Esophagus (tissue), 2 donors: ENCODE data around the gene MLF2. TPM values are rescaled to one million over a fixed set of nuclear protein-coding genes. Genes with fewer than 3 reads are reported as not detected.
A peak's percentile ranks its signal among the peaks of the same experiment; 100 is the strongest.

Source experiments
- H3K27ac ChIP-seq, 2 donors: one replicate each; pipeline ENCODE4 v1.5.1; 2013; ENCODE audit warnings: low read depth in 2 of 2, mild to moderate bottlenecking in 2 of 2, inconsistent platforms in 1 of 2, low read length in 1 of 2, moderate library complexity in 1 of 2
- H3K27me3 ChIP-seq, 2 donors: one replicate each; pipeline ENCODE4 v1.6.1; 2013; ENCODE audit warnings: low read length in 2 of 2, control low read depth in 1 of 2, mild to moderate bottlenecking in 1 of 2; ENCODE audit not compliant: insufficient read depth in 2 of 2, control insufficient read depth in 1 of 2
- H3K36me3 ChIP-seq, 2 donors: one replicate each; pipeline ENCODE4 v1.6.1; 2013; ENCODE audit warnings: low read length in 1 of 2; ENCODE audit not compliant: control insufficient read depth in 2 of 2, insufficient read depth in 2 of 2
- H3K4me1 ChIP-seq, 2 donors: one replicate each; pipeline ENCODE4 v1.6.1; 2013; ENCODE audit warnings: low read length in 1 of 2; ENCODE audit not compliant: control insufficient read depth in 2 of 2, insufficient read depth in 2 of 2
- H3K4me3 ChIP-seq, 2 donors: one replicate each; pipeline ENCODE4 v1.5.1; 2013; ENCODE audit warnings: low read length in 2 of 2, mild to moderate bottlenecking in 2 of 2, low read depth in 1 of 2, moderate library complexity in 1 of 2
- H3K9me3 ChIP-seq, 2 donors: one replicate each; pipeline ENCODE4 v1.6.1; 2013; ENCODE audit warnings: mild to moderate bottlenecking in 2 of 2, low read depth in 1 of 2, low read length in 1 of 2, moderate library complexity in 1 of 2; ENCODE audit not compliant: control insufficient read depth in 2 of 2, insufficient read depth in 1 of 2
- WGBS, 2 donors: extraction: QIAGEN DNeasy Blood & Tissue Kit; methylation state at CpG; one replicate each; pipeline ENCODE4 v1.1.7; 2013; 5-methylcytosine and 5-hydroxymethylcytosine counted together
- polyA plus RNA-seq, 2 donors: library from polyadenylated mRNA; stranded (reverse); fragments of 200-250 nt; gene quantifications; one replicate each; pipeline ENCODE4 v1.2.3, GENCODE V29; 2013
- donor health status: healthy with polysubstance abuse.
- donor health status: Bipolar disorder and iron deficiency.

MLF2 gene
- polyA plus RNA-seq, 2 donors = 117 to 158 TPM

DNA sequence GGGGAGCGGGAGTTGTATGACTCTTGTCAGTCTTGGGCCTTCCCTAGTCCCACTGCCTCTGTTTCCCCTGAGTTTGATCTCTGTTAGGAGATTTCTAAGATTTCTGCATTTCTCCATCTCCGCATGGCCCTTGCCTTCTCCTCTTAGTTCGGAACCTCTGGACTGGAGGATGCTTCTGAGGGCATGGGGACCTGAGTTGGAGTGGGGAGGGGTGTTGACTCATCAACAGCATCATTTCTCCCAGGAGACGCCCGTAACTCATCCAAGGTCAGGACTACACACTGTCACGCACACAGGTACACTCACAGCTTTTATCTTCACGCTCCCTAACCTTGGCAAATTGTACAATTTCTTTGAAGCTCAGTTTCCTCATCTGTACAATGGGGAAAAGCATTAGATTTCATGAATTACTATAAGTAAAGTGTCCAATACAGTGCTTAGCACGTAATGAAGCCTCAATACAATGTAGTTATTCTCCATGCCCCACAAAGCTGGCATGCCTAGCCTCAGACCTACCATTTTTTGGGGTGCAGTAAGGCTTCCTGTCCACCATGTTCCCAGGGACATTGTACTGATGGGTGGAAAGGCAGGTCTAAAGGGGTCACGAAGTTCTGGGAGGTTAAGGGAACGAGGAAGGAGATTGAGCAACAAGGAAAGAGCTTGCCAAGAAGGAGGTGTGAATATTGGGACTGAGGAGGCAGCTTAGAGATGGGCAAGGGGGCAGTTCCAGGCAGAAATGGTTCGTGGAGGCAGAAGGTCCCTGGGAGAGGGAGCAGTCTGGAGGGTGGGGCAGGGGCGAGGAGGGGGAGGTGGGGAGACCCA is 18.8 kb upstream of the MLF2 start:
- Histone ChIP-seq H3K4me1 (peaks cover 0 to 15% of the 10 kb centered on the region in 2 donors), H3K27me3 (no peaks in the 10 kb centered on the region), H3K27ac (peak overlapping the region; percentile 11 to 39), H3K4me3 (no peak overlapping the region), H3K36me3 (peaks cover 0 to 12% of the 10 kb centered on the region in 2 donors), H3K9me3 (no peaks in the 10 kb centered on the region)
- WGBS, 2 donors = 70 to 75% methylated on average over 11 to 12 of the region's 12 CpGs

DNA sequence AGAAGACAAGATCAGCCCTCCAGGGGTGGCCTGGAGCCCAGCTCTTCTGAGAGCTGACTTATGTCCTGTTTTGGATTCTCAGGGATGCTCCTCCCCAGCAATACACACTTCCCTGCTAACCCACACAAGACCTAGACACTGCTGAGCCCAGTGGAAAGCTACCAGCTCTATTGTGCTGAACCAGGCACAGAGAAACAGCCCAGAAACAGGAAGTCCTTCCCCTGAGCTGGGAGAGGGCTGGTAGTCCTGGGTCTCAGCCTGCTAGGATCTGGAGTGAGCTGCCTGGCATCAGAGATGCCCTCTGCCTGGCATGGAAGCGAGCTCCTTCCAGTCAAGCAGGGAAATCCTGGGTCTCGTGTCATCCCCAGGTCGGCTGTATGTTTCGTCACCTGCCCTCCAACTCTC is 18.2 kb upstream of the MLF2 start:
- 83 to 84% methylated on average over 4 of the region's 4 CpGs for WGBS, 2 donors
- Histone ChIP-seq H3K4me3 (no peak overlapping the region), H3K27me3 (no peaks in the 10 kb centered on the region), H3K36me3 (peaks cover 0 to 12% of the 10 kb centered on the region in 2 donors), H3K27ac (peak overlapping the region; percentile 21 to 39), H3K9me3 (no peaks in the 10 kb centered on the region), H3K4me1 (peaks cover 0 to 15% of the 10 kb centered on the region in 2 donors)

DNA sequence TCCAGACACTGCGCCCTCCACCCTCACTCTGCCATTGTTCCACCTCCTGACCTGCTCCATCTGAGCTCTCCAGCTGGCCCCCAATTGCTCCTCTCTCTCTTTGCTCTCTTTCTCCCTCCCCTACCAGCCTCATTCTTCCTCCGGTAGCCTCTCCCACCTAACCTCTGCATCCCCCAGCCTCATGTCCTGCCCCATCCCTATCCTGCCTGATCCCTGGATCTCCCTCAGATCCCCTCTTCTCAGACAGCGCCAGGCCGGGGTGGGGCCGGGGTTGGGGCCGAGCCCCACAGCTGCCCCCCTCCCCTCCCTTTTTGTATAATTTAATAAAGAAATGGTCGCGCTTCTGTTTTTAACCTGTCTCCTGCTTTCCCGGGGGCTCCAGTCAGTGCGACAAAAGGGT is 17.7 kb upstream of the MLF2 start:
- peaks cover 0 to 12% of the 10 kb centered on the region in 2 donors for H3K36me3 ChIP-seq
- peaks cover under 1 to 19% of the 10 kb centered on the region in 2 donors for H3K4me1 ChIP-seq
- 82 to 84% methylated on average over 10 of the region's 10 CpGs for WGBS, 2 donors
- H3K27me3 ChIP-seq = no peaks in the 10 kb centered on the region
- peak overlapping the region in 1 of 2 donors; percentile 21 for H3K27ac ChIP-seq
- no peak overlapping the region for H3K4me3 ChIP-seq
- H3K9me3 ChIP-seq = no peaks in the 10 kb centered on the region

DNA sequence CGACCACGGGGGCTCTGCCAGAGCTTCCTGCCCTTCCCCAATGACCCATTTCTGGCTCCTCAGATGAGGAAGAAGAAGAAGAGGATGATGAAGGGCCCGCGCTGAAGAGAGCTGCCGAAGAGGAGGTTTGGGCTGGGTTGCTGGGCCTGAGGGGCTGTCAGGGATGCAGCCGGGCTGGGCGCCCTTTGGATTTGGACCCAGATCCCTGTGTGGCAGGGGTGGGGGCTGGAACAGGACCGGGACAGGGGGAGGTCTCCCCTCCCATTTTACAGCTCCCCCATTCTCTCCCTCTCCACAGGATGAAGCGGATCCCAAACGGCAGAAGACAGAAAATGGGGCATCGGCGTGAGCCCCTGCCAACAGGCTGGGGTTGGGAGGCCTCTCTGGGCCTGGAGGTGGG is 17.2 kb upstream of the MLF2 start:
- no peak overlapping the region for H3K4me3 ChIP-seq
- no peaks in the 10 kb centered on the region for H3K27me3 ChIP-seq
- peaks cover 0 to 12% of the 10 kb centered on the region in 2 donors for H3K36me3 ChIP-seq
- H3K27ac ChIP-seq = no peak overlapping the region
- H3K9me3 ChIP-seq = no peaks in the 10 kb centered on the region
- peaks cover 2 to 20% of the 10 kb centered on the region in 2 donors for H3K4me1 ChIP-seq
- 74 to 78% methylated on average over 10 to 12 of the region's 12 CpGs for WGBS, 2 donors

DNA sequence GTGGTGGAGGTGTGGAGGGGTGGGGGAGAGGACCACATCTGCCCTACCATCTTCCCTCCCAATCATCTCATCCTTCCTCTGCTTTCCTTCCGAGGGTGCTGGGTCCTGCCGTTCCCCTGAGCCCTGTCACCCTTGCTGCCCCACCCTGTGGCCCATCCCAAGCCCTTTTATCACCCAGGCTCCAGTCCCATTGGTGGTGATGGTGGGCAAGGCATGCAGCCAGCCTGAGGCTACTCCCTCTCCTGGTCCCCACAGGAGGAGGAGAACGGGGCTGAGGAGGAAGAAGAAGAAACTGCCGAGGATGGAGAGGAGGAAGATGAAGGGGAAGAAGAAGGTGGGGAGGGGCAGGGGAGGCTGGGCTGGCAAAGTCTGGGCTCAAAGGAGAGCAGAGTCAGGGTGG is 16.7 kb upstream of the MLF2 start:
- Histone ChIP-seq H3K4me3 (no peak overlapping the region), H3K27me3 (no peaks in the 10 kb centered on the region), H3K36me3 (peaks cover 0 to 12% of the 10 kb centered on the region in 2 donors), H3K4me1 (peaks cover 2 to 20% of the 10 kb centered on the region in 2 donors), H3K9me3 (no peaks in the 10 kb centered on the region), H3K27ac (no peak overlapping the region)
- 41 to 61% methylated on average over 4 of the region's 4 CpGs for WGBS, 2 donors

DNA sequence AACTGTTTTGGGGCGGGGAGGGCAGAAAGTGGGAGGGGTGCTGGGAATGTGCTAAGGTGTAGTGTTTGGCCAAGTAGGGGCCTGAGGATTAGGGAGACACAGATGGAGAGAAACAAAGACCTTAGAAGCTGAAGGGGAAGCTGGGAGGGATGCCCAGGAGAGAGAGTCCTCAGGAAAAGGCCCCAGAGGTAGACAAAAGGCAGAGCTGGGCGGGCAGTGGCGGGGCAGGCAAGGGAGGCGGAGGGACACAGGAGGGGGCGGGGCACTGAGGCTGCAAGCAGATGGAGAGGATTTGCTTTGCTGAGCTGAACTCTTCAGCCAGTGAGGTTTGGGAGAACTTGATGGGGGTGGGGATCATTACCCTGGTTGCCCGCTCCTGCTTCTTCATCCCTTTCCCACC is 16.0 kb upstream of the MLF2 start:
- no peaks in the 10 kb centered on the region for H3K27me3 ChIP-seq
- 39 to 42% methylated on average over 6 of the region's 6 CpGs for WGBS, 2 donors
- H3K27ac ChIP-seq = no peak overlapping the region
- no peaks in the 10 kb centered on the region for H3K9me3 ChIP-seq
- H3K36me3 ChIP-seq = peaks cover 0 to 12% of the 10 kb centered on the region in 2 donors
- H3K4me3 ChIP-seq = peak overlapping the region in 1 of 2 donors; percentile 88
- peaks cover 2 to 21% of the 10 kb centered on the region in 2 donors for H3K4me1 ChIP-seq

DNA sequence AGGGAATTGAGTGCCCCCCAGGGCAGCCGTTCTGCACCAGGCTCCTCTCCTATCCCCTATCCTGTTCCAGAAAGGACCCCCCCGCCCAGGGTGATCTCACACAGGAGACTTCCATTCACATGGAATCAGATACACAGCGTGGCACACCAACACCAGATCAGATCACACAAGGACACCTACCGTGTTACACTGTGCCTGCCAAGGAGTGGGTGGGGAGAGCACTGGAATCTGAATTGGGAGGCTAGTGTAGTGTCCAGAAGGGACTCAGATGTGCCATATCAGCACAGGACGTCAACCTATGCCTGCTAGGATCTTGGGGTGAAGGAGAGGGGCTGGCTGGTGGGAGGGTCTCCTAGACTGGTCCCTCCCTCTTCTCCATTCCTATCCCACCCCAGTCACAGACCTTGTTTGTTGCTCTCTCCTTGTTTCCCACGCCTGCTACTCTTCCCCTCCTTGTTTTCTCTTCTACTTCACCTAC is 15.5 kb upstream of the MLF2 start:
- H3K9me3 ChIP-seq = no peaks in the 10 kb centered on the region
- 27 to 39% methylated on average over 6 of the region's 6 CpGs for WGBS, 2 donors
- H3K4me3 ChIP-seq = peak overlapping the region in 1 of 2 donors; percentile 88
- H3K36me3 ChIP-seq = peaks cover 0 to 12% of the 10 kb centered on the region in 2 donors
- H3K27me3 ChIP-seq = no peaks in the 10 kb centered on the region
- peak overlapping the region in 1 of 2 donors; percentile 92 for H3K27ac ChIP-seq
- H3K4me1 ChIP-seq = peaks cover 2 to 21% of the 10 kb centered on the region in 2 donors

GRCh38 chr12:6767353-6768319 is 14.7 kb upstream of the MLF2 start:
- H3K36me3 ChIP-seq = peaks cover 0 to 12% of the 10 kb centered on the region in 2 donors
- H3K4me3 ChIP-seq = peak overlapping the region; percentile 62 to 88
- H3K27ac ChIP-seq = peak overlapping the region; percentile 92 to 96
- no peaks in the 10 kb centered on the region for H3K27me3 ChIP-seq
- no peaks in the 10 kb centered on the region for H3K9me3 ChIP-seq
- 8 to 13% methylated on average over 42 to 44 of the region's 44 CpGs for WGBS, 2 donors
- H3K4me1 ChIP-seq = peaks cover 2 to 21% of the 10 kb centered on the region in 2 donors

GRCh38 chr12:6766651-6767349 is 13.9 kb upstream of the MLF2 start:
- Histone ChIP-seq H3K27ac (peak overlapping the region; percentile 92 to 96), H3K4me1 (peaks cover 2 to 21% of the 10 kb centered on the region in 2 donors), H3K9me3 (no peaks in the 10 kb centered on the region), H3K4me3 (peak overlapping the region; percentile 62 to 88), H3K36me3 (peaks cover 0 to 12% of the 10 kb centered on the region in 2 donors), H3K27me3 (no peaks in the 10 kb centered on the region)
- 1% methylated on average over 49 to 88 of the region's 88 CpGs for WGBS, 2 donors
